Measurements from ENCODE around the gene LIMS1.
"Not testable (repeated sequence)": the region's sequence is repeated elsewhere in the genome, so short reads cannot be mapped to it uniquely, and the experiment has no call there.

LIMS1 gene

DNA sequence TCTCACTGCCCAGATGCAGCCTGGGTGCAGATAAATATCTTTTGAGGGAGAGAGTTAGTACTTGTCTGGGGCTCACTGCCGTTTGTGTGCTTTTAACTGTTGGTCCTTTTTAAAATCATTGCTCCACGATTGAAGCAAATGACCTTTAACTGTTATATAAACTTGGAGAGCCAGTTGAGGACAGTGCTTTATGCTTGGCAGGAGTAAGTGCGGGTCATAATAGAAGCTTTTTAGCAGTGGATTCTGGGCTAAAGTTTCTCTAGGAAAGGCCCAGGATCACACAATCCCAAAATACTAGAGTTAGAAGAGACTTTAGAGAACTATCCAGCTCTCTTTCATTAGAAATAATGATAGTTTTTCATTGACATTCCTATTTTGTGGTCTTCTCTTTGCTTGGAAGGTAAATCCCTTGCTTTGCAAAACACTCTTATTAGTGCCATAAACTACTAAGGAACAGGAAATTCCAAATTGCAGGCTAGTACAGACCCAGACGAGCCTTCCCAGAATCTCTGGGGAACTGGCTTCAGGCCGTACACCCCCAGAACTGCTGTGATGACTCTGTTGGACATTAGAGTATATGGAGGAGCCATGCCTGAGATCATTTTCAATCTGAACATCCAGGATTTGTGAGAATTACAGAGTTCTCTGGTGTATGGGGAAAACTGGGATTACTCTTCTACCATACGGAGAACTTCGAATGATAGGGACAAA, 19.1 kb downstream of the LIMS1 start:
- DNase-seq: no peak

DNA sequence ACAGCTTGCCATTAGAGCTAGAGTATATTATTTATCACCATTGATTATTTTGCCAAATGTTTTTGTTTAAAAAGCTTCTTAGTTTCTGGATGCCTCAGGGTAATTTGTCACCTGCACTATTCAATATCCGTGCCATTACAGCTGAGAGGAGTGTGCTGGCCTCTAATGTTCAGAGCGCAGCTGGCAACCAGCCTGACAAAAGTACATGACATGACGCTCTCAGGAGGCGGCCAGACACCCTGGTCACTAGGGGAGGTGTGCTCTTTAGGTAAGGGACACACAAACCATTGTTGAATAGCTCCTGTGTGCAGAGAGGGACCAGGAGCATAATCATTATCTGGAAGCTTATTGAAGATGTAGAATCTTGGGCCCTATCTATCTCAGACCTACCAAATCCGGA, 20.3 kb downstream of the LIMS1 start:
- no peak for DNase-seq

DNA sequence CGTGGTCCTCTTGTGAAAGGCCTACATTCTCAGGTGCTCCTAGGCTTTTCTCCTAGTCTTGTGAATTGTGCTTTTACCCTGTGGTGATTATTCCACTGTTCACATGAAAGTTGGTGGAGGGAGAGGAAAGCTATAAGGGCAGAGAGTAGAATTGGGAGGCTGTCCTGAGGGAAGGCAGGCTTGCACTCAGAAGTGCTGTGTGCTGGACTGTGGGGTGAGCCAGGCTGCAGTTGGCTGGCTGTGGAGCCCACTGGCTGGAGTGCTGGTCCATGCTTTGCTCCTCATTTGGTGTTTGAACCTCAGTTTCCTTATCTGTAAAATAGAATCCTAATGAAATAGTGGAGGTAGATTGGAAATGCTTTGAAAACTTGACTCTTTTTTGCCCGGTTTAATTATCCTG, 21.3 kb downstream of the LIMS1 start:
- no peak for DNase-seq

DNA sequence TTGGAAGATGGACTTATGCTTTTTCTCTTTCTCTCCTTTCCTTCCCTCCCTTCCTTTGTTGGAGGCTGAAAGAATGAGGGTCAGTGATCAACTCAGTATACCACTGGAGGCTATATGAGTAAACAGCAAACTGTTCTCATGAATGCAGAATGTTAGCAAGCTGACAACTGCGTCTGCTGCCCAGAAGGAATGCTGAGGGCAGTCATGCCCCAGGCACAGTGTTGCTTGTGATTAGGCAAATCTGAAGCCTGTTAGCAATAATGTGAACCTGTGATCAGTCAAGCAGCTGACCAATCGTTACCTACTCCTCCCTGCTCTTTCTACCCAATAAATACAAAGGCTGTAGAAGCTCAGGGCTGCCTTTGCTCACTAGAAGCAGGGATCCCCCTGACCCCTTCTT, 22.3 kb downstream of the LIMS1 start:
- not testable (repeated sequence) for DNase-seq

DNA sequence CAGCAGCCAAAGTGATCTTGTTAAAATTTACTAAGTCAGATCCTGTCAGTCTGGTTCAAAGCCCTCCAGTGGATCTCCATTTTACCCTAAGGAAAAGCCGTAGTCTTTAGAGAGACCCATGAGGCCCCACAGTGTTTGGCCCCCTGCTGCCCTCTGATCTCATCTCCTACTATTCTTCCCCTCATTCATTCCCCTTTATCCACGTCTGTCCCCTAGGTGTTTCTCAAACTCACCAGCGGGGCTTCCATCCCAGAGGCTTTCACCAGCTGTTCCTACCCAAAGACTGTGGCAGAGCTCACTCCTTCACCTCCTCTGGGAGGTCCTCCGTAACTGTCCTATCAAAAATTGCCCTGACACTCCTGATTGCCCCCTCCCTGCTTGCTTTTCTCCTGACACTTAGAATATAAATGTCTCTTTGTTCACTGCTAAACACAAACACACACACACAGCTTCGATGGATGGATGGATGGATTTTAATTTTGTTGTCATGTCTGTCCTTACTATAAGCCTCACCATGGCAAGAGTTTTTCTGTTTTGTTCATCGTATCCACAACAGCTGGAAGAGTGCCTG, 26.1 kb downstream of the LIMS1 start:
- DNase-seq: no peak

DNA sequence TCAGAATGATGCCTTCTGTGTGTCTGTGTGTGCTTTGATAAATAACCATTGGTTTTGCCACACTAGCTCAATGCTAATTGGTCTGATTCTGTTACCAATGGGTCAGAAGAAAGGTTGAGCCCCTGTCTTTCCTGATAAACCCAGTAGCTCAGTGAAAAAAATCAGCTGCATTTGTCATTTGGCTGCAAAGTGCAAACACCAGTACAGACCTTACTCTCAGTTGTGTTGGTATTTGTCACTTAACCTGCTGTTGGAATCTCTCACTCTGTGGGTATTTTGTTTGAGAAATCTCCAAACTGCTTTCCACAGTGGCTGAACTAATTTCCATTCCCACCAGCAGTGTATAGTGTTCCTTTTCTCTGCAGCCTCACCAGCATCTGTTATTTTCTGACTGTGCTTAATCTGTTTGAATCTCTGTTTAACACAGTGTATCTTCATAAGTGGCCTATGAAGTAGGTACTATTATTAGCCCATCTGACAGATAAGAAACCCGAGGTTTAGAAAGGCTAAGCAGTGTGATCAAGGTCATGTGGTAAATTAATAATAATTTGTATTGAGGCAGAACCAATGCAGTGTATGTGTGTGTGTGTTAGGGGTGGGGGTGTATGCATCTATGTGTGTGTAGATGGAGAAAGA, 26.7 kb downstream of the LIMS1 start:
- no peak for DNase-seq

DNA sequence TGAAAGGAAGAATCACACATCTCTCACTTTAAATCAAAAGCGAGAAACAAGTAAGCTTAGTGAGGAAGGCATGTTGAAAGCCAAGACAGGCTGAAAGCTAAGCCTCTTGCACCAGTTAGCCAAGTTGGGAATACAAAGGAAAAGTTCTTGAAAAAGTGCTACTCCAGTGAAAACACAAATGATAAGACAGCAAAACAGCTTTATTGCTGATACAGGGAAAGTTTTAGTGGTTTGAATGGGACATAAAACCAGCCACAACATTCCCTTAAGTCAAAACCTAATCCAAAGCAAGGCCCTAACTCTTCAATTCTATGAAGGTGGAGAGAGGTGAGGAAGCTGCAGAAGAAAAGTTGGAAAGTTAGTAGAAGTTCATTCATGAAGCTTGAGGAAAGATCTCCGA, 28.0 kb downstream of the LIMS1 start:
- no peak for DNase-seq

DNA sequence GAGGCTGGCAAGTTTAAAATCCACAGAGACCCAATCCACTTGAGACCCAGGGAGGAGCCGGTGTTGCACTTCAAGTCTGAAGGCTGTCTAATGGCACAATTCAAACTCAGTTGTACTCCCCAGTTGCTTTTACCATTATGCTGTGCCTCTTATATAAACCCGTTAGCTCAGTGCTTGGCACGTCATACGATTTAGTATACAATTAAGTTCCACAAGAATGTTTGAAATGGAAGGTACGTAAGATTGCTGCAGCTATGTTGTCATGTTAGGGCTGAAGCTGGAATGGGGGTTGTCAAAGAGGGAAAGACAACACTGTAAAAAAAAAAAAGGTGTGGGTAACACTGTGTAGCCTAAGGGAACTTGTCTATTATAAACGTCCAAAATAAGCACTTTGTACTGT, 30.2 kb downstream of the LIMS1 start:
- no peak for DNase-seq

DNA sequence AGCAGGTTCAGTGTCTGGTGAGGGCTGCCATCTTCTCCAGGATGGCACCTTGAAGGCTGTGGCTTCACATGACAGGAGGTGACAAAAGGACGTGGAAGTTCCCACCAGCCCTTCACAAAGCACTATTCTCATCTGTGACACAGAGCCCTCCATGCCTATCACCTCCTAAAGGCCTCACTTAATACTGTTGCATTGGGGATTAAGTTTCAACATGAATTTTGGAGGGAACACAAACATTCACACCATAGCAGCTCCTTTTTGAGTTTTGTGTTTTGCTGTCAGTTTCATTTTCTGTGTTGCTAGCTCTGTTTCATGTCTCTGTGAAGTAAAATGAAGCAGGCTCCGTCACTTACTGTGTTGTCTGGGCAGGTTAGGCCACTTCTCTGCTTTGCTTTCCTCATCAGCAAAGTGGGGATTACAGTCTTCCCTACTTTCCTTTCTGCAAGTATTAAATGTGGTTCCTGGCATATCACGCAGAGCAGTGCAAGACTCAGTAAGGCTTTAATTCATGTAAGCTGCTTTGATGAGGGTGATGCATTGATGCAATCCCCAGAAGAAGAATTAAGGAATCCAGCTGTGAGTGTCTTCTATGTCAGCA, 31.6 kb downstream of the LIMS1 start:
- no peak for DNase-seq

DNA sequence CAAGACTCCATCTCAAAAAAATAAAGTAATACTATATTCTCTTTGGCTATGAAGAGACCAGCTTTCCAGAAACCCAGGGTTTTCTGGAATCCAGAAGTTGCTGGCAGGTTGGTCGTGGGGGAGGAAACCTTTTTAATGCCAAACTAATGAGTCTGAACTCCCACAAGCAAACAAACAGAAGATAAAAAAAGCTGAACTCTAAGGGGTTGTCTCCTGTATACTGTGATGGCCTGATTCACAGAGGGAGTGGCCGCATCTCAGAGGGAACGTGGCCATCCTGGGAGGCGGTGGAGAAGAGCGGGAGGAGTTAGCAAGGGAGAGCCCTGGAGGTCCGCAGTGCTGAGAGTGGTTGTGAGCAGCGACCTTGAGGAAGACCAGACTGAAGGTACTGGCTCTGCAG, 36.1 kb downstream of the LIMS1 start:
- DNase-seq: no peak

DNA sequence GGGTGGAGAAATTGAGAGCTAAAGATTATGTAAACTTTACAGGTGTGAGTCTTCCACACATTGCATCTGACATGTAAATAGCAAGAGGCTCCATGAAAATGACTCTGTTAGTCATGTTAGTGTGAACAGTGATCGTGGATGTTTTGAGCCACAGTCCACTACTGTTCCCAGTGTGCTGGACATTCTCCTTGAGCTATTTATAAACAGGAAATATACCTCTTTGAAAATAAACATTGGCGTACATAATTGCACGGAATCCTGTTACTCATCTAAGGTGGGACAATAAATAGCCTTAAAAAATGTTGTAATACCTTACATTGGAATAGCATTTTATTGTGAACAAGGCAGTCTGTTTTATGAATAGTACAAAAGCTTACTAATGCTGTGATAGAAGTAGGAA, 37.0 kb downstream of the LIMS1 start:
- no peak for DNase-seq

DNA sequence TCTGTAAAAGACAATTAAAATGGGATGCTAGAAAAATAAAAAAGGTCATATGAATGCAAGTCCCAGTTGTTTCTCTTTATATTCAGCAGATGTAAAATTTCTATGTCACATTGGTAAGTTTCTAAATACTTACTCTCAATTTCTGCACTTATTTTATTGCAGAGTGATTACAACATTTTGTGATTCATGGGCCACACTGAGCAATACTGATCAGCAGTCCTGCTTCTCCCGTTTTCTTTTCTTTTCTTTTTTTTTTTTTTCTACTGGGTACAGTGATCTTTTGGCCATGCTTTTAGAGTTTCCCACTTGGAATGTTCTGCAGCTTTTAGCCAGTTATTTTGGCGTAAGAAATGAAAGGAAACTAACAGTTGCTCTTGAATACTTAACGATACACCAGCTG, 38.8 kb downstream of the LIMS1 start:
- DNase-seq: no peak

DNA sequence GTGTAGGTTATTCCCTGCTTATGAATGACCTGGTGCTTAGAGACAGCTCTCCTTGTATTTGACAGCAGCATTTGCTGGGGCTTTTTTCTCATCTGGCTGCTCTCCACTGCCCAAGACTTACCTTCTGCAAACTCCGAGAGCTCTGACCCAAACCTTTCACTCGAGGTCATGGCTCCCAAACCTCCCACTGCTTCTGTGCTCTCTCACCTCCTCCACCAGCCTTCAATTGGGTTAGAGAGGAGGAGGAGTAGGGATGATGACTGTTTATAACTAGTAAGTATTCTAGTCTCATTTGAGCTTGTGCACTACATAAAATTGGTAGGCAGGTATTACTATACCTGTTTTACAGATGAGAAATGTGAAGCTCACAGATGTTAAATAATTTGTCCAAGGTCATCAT, 40.1 kb downstream of the LIMS1 start:
- DNase-seq: no peak

DNA sequence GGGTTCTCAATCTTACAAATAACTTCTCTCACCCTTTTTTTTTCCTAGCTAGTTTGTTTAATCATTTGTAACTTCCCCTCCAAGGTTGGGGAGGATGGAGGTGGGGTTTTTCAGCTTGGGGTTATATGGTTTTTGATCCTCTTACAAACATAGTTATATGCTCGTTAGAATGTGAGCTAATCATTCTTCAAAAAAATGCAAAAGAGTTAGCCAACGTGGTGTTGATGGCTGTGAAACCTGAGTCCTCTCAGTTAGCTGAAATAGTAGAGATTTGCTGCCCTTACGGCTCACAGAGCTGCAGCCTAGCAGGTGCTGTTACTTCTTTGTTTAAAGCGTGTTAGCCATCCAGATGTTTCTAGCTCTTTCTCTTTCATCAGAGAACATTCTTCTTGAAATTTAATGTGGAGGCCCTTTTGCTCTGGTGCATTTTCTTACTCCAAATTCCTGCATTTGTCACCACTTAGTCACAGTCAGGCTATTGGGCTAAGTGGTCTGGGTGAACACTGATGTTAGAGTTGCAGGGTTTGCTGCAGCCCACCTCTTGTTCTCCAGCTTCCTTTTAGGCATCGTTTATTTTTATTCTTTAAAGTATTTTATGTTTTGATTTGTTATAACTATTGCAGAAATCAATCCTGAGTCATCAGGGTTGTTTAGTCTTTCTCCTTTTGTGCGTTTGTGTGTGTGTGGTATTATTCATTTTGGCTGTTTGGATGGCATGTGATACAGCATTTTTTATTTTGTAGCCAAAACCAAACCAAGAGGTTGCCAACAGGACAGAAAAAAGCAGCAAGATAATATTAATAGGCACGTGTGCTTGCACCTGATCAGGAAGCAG, 41.1 kb downstream of the LIMS1 start:
- DNase-seq: no peak

DNA sequence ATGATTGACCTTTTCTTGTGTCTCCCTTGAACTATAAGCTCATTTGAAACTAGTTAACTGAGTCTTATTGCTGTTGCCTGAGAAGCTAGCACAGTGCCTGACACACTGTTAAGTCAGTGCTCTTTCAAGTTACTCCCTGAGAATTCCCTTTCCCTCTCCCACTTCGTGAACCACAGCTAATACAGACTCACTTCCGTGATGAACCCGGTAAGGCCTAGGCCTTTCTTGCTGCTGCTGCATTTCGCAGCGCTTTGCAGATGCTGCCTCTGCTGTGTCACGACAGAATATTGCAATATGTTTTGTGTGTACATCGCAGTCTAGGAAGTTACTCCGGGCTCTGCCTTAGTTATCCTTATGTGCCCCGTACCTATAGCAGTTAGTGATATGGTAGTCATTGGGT, 42.8 kb downstream of the LIMS1 start:
- no peak for DNase-seq

DNA sequence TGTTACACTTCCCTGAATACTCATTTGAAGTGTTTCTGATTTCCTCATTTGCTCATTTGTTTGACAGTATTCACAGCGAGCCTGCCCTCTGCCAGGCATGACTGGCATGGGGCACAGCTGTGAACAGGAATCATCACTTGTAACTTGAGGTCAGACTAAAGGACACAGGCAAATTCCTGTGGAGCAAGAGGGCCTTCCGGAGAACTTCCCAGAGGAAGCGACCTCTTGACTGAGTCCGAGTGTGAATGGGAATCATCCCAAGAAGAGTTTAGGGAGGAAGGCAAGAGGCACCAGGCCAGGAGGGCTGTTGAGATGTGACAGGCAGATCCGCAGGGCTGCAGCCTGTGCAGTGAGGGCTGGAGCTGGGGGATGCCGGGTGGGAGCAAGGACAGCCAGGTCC, 45.4 kb downstream of the LIMS1 start:
- DNase-seq: no peak

DNA sequence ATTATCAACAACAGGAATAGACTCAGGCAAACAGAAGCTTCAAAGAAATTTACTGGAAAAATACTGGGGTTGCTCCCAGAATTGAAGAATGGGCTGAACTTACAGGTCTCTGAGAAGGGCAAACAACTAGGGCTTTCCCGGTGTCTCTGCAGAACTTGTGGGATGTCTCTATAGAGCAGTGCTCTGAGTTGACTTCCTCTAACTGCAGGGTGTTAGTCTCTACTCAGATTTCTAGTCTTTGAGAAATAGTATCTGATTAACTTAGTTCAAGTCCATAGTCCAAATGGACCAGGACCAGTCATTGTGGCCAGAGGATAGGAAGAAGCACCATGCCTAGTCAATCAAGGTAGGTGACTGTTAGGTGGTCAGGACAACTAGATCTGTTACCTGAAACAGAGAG, 45.8 kb downstream of the LIMS1 start:
- DNase-seq: no peak

DNA sequence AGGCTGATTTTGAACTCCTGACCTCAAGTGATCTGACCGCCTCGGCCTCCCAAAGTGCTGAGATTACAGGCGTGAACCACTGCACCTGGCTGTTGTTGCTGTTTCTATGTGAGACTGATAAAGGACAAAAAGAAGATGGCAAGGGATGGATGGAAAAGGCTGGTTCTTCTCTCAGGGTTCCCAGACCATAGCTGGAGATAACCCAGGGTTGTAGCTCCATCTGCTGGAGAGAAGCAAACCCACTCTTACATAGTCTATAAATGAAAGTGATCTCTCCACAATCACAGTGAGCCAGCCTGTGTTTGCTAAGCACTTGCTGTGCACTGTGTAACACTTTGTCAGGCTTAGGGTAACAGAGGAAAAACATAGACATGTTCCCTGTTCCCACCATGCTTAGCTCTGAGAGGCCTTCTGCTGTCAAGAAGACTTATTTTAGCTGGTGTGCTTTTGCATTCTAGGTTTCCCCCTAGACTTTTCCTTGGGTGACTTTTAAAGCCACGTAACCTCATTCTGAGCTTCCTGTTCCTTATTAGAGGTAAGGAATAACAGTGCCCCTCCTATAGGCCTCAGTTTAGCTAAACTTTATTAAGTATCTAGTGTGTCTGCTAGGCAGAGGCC, 49.7 kb downstream of the LIMS1 start:
- DNase-seq: peak; percentile 67

DNA sequence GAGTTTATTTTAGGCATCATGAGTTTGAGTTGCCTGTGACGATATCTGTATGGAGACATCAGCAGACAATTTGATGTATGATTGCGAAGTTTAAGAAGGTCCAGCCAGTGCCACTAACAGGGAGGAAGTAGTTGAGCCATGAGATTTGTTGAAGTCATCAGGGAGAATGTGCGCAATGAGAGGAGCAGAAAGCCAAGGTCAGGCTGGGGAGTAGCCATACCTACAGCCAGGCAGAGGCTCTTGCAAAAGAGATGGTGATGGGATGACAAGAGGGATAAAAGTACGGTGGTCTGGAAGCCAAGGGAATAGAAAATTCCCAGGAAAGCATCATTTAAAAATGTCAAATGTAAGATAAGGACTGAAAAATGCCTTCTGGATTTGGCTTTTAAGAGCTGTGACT, 51.2 kb downstream of the LIMS1 start:
- DNase-seq: no peak

DNA sequence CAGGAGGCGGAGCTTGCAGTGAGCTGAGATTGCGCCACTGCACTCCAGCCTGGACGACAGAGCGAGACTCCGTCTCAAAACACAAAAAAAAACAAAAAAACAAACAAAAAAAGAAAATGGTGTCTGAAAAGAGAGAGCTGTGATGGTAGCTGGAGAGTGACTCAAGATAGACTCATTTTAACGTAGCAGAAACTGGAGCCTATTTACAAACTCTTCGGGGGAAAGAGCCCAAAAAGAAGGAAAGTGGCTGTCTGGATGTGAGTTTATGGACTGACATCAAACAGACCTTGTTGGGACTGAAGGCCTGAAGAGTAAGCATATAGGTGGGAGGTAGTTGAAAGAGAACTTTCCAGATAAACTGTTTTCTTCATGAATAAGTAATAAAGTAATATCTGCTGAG, 51.8 kb downstream of the LIMS1 start:
- no peak for DNase-seq

DNA sequence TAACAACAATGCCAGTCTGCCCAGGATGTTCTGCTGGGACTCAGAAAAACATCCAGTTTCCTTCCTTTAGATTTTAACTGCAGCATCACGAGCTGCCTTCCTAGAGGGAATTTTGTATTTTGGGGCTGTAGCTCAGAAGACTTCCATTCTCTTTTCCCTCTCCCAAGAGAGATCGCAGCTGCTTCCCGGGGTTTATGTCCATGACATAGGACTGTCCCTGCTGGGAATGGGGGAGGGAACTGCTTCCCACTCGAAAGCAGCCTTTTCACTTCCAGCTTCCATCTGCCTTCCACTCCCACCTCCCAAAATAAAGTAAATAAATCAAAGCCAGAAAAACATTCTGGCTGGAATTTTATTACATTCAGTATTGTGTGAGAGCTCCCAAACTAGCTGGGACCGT, 52.4 kb downstream of the LIMS1 start:
- DNase-seq: no peak

DNA sequence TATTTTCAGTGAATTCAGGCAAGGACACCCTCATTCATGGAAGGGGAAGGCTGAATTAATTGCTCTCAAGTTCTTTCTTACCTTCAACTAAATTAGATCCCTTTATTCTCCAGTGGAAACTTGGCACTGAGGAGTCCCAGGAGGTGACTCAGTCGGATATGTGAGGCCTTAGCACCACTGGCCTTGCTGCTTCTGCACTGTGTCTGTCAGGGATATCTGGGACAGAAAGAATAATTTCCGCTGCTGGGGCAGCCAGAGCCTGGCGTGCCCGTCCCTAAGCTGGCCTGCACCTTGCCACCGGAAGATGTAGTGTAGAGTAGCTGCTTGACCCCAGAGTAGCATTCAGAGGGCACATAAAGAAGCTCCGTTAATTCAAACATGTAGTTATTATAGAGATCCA, 53.4 kb downstream of the LIMS1 start:
- no peak for DNase-seq

DNA sequence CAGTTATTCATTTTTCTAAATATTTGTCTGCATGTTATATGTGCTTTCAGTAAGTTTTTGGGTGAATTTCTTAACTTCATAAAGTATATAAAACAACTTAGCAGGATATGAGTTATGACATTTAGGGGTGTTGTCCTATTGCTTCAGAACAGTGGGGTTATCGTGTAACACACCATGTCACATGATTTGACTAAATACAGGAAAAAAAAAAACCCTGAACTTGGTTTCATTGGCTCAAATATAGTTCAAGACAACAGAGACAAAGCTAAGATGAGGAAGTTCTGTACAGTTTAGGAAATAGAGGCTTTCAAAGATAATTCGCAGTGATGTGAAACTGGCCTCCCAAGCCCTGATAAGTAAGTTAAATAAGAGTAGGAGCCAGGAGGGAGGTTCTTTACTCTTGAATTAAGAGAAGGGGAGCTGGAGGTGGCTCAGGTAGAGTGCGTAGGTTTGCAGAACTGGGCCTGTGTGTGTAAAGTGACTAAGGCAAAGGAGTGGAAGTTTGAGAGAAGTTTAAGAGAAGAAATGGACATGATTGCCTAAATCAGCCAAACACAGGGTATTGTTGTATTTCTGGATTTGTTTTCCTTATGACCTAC, 53.9 kb downstream of the LIMS1 start:
- DNase-seq: no peak

All from activated CD8-positive, alpha-beta memory T cell treated with anti-CD3 and anti-CD28 coated beads for 24 hours (primary cell).